Right renal pelvis (tissue), 4 donors: ENCODE measurements around the gene AVEN. TPM values are rescaled to one million over a fixed set of nuclear protein-coding genes. Genes with fewer than 3 reads are reported as not detected.
"Not testable (repeated sequence)": the region's sequence is repeated elsewhere in the genome, so short reads cannot be mapped to it uniquely, and the experiment has no call there.

Experiments
- DNase-seq, 4 donors: peaks; one replicate each; pipeline ENCODE4 v3.0.0-alpha.2; 2013; ENCODE audit warnings: low read depth in 4 of 4, low spot score in 3 of 4, missing footprints in 1 of 4
- polyA plus RNA-seq, 4 donors: library from polyadenylated mRNA; unstranded; fragments of 120-200 nt; gene quantifications; one replicate each; pipeline ENCODE4 v1.2.1, GENCODE V29; 2013; ENCODE audit not compliant: insufficient read length in 4 of 4

The AVEN gene
- polyA plus RNA-seq, 4 donors = 10.7 to 15.9 (median 12.5) TPM

- not testable (repeated sequence) for DNase-seq
Observed at GRCh38 chr15:33819499-33819898, 219.5 kb downstream of the AVEN start.

Other genes with a start within 250 kb of the AVEN start
- gene CHRM5, start 70.7 kb downstream of the AVEN start, polyA plus RNA-seq = under 1 TPM; 0.13 to 0.24 (median 0.18) TPM
- 100 to 1,000 TPM in 1 of 4 donors, 10 to 100 TPM in 3; 91.7 to 101 (median 98.2) TPM for gene EMC7, start 62.7 kb upstream of the AVEN start, polyA plus RNA-seq
- 1 to 10 TPM; 1.5 to 2.2 (median 2.0) TPM for gene PGBD4, start 62.9 kb upstream of the AVEN start, polyA plus RNA-seq
- 10 to 100 TPM; 47.4 to 70.3 (median 54.3) TPM for gene KATNBL1, start 170.9 kb upstream of the AVEN start, polyA plus RNA-seq
- 100 to 1,000 TPM; 125 to 140 (median 134) TPM for gene EMC4, start 185.8 kb upstream of the AVEN start, polyA plus RNA-seq